Effector memory CD4-positive, alpha-beta T cell (primary cell): ENCODE measurements around the gene PGC.

ENCODE experiments used
- DNase-seq, 3 donors: peaks; one replicate each; pipeline ENCODE4 v3.0.0-alpha.2; 2020
- H3K27ac ChIP-seq: 2 replicates; pipeline ENCODE4 v1.7.0; 2013; ENCODE audit warnings: mild to moderate bottlenecking, low read length, moderate library complexity; ENCODE audit not compliant: insufficient read depth, poor library complexity, severe bottlenecking
- H3K27me3 ChIP-seq: replicated peaks from 2 replicates; pipeline ENCODE4 v1.7.0; 2013; ENCODE audit warnings: mild to moderate bottlenecking, low read length; ENCODE audit not compliant: insufficient read depth, control insufficient read depth, poor library complexity, severe bottlenecking
- H3K36me3 ChIP-seq: 2 replicates; pipeline ENCODE4 v1.7.0; 2013; ENCODE audit warnings: mild to moderate bottlenecking, low read length, moderate library complexity; ENCODE audit not compliant: control insufficient read depth, insufficient read depth
- H3K4me1 ChIP-seq: 2 replicates; pipeline ENCODE4 v1.7.0; 2013; ENCODE audit warnings: low read length, mild to moderate bottlenecking; ENCODE audit not compliant: control insufficient read depth, insufficient read depth, poor library complexity, severe bottlenecking
- H3K4me3 ChIP-seq: 2 replicates; pipeline ENCODE4 v1.7.0; 2013; ENCODE audit warnings: low read length, low read depth, mild to moderate bottlenecking; ENCODE audit not compliant: insufficient read depth, poor library complexity, severe bottlenecking
- H3K9me3 ChIP-seq: 2 replicates; pipeline ENCODE4 v1.7.0; 2013; ENCODE audit warnings: mild to moderate bottlenecking, low read length, moderate library complexity; ENCODE audit not compliant: control insufficient read depth

Gene PGC

DNA sequence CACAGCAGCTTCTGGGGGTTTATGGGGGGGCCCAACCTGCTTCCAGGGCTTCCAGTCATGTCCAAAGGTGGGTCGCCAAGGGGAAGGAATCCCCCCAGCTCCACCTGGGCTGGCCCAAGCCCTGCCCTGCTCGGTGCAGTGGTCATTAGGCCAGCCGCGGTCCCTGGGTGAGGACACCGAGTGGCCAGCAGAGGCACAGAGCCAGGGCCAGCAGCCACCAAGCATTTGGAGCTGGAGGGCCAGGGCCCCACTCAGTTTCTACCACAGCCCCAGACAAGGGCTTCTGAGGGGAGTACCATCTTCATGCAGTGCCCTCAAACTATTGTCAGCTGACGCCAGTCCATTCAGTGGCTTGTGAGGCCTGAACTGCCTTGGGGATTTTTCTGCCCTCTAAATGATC is 51.4 kb downstream of the PGC start:
- Histone ChIP-seq H3K4me1 (no peaks in the 10 kb centered on the region), H3K36me3 (no peaks in the 10 kb centered on the region), H3K4me3 (no peak overlapping the region), H3K27ac (no peak overlapping the region), H3K27me3 (no peaks in the 10 kb centered on the region), H3K9me3 (no peaks in the 10 kb centered on the region)
- DNase-seq = no peak

DNA sequence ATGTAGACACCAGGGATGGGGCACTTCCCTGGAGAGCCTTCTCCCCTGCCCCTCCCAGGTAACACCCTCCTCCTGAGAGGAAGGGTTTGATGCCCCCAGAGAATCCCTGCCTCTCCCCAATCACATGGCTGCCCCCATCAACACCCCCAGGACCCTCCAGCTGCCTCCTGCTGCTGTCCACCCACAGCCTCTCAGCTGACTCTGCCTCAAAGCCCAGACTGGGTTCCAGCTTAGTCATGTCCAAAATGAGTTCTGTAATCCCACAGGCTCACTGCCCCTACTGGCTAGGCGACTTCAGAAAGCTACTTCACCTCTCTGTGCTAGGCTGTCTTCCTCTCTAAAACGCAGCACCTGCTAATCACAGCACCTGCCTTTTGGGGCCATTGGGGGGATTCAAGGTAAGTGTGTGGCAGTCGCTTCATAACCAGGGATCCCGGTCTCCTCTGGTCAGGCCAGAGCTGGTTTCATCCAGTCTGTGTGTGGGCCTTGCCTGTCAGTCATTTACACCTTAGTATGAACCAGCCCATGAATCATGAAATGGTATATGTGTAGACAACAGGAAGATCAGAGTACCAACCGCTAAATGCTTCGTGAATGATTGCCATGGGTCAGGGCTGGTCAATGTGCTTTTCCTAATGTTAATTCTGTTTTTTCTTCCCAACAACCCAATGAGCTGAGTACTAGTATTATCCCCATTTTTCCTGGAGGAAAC is 52.2 kb downstream of the PGC start:
- Histone ChIP-seq H3K36me3 (peaks cover 5% of the 10 kb centered on the region), H3K27me3 (no peaks in the 10 kb centered on the region), H3K4me3 (no peak overlapping the region), H3K27ac (no peak overlapping the region), H3K9me3 (no peaks in the 10 kb centered on the region), H3K4me1 (no peaks in the 10 kb centered on the region)
- DNase-seq = no peak

DNA sequence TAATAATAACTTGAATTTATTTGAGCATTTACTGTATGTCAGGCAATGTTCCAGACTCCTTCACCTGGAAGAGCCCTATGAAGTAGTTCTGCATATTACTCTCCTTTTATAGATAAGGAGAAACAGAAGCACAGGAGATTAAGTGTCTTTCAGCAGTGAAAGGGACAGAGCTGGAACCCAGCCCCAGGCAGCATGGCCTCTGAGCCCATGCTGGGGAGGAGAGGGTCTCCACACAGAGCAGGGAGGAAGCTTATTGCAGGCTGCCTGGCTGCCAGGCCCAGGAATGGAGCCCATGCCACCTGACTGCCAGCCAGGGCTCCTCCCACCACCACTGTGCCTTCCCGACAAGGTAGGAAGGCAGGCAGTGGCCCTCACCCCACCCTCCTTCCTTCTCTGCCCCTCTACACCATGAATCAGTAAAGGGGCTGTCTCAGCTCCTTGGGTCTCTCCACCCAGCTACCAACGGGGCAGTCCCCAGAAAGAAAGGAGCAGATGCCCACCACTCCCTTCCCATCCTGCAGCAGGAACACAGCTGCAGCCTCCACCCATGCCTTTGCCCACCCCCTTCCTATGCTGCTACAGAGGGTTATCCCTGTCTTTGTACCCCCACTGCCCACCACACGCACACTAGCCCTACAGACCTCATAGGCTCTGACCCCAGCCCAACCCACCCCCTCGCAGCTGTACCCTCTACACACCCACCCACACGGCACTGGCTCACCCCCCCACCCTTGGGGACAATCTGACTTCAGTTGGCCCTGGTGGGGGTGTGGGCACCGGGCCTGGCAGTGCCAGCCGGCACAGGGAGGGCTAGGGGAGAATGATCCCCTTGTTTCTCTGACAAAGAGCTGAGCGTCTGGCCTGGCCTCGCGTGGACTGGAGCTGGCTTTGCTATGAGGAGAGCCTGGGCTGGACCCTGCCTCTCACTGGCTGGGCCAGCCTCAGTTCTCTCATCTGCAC is 53.6 kb downstream of the PGC start:
- H3K36me3 ChIP-seq = peaks cover 11% of the 10 kb centered on the region
- no peak overlapping the region for H3K27ac ChIP-seq
- H3K27me3 ChIP-seq = no peaks in the 10 kb centered on the region
- H3K4me1 ChIP-seq = no peaks in the 10 kb centered on the region
- H3K4me3 ChIP-seq = no peak overlapping the region
- DNase-seq = no peak
- H3K9me3 ChIP-seq = no peaks in the 10 kb centered on the region

DNA sequence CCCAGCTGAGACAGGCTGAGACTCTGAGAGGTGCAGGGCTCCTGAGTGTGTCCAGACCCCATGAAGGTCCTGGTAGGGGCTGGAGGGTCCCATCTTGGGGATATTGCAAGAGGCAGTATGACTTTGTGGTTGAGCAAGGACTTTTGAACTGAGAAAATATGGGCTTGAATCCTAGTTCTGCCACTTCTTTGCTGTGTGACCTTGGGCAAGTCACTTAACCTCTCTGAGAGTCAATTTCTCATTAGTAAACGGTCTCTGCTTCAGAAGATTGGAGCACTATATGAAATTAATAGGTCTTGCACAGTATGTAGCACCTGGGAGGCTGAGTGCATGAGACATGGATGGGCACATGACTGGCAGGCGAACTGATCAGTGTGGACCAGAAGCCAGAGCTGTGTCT is 54.5 kb downstream of the PGC start:
- no peak for DNase-seq
- peaks cover 19% of the 10 kb centered on the region for H3K36me3 ChIP-seq
- H3K27me3 ChIP-seq = no peaks in the 10 kb centered on the region
- H3K27ac ChIP-seq = no peak overlapping the region
- no peaks in the 10 kb centered on the region for H3K9me3 ChIP-seq
- no peaks in the 10 kb centered on the region for H3K4me1 ChIP-seq
- no peak overlapping the region for H3K4me3 ChIP-seq

DNA sequence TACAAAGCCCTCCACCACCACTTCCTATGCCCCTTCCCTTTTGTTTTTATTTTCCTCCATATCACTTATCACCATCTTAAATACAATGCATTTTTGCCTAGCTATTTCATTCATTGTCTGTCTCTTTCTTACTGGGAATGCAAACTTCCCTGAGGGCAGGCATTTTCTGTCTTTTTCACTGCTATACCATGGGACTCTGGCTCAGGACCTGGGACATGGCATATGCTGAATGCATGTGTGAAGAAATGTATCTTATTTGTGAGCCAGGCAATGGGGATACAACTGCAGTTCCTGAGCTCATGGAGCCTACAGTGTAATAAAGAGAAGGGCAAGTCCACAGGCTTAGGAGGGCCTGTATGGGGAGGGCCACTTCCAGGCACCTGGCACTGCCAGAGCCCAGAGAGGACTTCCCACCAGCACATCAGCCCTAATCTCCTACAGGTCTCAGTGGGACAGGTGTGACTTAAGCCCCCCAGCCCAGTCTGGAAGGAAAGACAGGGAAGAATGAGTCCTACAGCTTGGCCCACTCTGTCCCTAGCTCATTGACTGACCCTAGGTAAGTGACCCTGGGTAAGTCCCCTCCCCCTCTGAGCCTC is 55.0 kb downstream of the PGC start:
- no peaks in the 10 kb centered on the region for H3K27me3 ChIP-seq
- H3K27ac ChIP-seq = no peak overlapping the region
- DNase-seq = no peak
- no peak overlapping the region for H3K4me3 ChIP-seq
- H3K9me3 ChIP-seq = no peaks in the 10 kb centered on the region
- H3K36me3 ChIP-seq = peaks cover 21% of the 10 kb centered on the region
- H3K4me1 ChIP-seq = no peaks in the 10 kb centered on the region

DNA sequence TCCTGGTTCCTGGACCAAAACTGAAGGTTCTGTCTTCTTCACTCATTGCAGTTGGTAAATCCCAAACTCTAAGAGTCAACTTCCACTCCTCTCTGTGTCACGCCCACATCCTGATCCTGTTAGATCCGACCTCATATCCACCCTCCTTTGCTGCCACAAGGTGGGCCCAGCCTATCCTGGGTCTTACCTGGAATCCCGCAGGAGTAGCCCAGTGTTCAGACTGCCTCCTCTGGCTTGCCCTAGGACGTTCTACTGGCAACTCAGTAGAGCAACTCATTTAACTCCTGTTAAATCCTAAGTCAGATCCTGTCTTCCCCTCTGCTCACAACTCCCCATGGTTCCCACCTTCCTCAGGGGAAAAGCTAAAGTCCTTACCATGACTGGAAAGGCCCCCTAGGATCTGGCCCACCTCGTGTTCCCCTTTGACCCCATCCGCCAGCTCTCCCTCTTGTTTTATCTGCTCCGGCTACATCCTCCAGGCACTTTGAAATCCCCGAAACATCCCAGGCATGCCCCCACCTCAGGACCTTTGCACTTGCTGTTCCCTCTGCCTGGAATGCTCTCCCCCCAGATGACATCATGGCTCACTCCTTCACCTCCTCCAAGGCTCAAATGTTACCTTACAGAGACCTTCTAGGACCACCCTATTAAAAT is 55.6 kb downstream of the PGC start:
- DNase-seq = no peak
- Histone ChIP-seq H3K4me1 (no peaks in the 10 kb centered on the region), H3K27ac (no peak overlapping the region), H3K27me3 (no peaks in the 10 kb centered on the region), H3K9me3 (no peaks in the 10 kb centered on the region), H3K36me3 (peaks cover 24% of the 10 kb centered on the region), H3K4me3 (no peak overlapping the region)

DNA sequence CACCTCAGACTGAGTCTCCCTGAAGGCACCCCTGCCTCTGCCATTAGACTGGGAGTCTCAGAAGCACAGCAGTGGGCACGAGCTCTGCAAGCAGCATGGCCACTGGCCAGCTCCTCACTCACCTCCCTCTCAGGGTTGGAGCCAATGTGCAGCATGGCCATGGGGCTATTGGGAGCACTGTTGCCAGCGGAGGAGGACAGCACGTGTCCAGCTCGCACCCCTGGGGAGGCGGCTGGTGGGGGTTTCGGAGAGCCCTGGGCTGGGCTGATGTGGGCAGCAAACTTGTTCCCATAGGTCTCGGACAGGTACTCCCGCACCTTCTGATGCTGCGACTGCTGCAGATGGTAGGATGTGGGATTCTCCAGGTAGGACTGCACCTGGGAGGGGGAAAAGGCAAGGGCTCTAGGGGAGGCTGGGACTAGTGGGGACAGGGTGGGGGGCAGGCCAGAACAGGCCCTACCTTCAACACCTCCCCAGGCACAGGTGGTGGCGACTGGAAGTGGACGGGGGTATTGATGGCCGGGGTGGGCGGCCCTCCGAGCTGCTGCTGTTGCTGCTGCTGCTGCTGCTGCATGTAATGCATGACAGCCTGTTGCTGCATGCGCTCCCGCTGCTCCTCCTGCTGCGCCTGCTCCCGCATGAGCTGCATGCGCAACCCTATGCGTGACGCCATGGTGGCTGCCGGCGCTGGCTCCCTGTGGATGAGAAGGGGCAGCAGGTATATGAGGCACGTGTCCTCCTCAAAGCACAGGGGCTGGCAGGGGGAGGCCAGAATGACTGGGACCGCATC is 56.5 kb downstream of the PGC start:
- DNase-seq = no peak
- Histone ChIP-seq H3K4me1 (no peaks in the 10 kb centered on the region), H3K36me3 (peaks cover 24% of the 10 kb centered on the region), H3K9me3 (no peaks in the 10 kb centered on the region), H3K27ac (no peak overlapping the region), H3K27me3 (no peaks in the 10 kb centered on the region), H3K4me3 (no peak overlapping the region)

DNA sequence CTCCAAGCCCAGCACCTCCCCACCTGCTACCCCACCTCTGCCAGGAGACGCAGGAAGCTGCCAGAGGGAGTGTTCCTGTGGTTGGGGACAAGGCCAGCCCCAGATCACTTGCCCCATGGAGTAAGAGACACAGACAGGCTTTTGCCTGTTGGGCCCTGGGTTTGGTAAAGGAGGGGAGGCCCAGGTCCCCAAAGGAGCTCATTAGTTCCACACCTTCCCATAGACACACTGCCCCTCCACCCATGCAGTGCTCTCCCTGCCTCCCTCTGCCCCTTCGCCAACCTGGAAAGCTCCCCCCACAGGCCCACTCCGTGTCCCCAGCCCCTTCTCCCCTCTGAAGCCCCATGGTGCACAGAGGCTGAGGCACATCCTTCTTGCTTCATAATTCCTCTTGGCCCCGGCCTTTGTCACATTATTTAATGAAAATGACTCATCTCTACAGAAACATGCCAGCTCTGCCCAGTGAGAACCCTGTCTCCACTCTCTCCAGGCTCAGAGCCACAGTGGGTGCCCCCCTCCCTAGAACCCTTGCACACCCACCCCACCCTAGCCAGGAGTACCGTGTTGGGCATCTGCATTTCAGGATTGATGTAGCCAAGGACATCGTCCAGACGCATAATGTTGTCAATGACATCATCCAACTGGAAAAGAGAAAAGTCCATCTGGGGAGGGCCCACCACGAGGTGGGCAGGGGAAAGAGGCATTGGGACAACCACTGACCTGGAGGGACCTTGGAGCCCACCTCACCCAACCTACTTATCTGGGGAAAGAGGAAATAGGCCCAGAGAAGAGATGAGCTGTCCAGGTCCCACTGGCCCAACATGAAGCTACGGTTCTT is 57.8 kb downstream of the PGC start:
- Histone ChIP-seq H3K4me3 (no peak overlapping the region), H3K27me3 (no peaks in the 10 kb centered on the region), H3K4me1 (no peaks in the 10 kb centered on the region), H3K27ac (no peak overlapping the region), H3K36me3 (peaks cover 30% of the 10 kb centered on the region), H3K9me3 (no peaks in the 10 kb centered on the region)
- no peak for DNase-seq
